Stomach (tissue), 4 donors: ENCODE results near the gene TEX19.
"Not testable (repeated sequence)": the region's sequence is repeated elsewhere in the genome, so short reads cannot be mapped to it uniquely, and the experiment has no call there.

Experiments
- CTCF ChIP-seq, 7 experiments: fragments of 450-650 bp in 4 of 7; fragments of 200-600 bp in 3 of 7; sonication (generic) in 3 of 7; IDR thresholded peaks; one replicate each; pipeline ENCODE4 v1.5.1; 2016 to 2019; ENCODE audit warnings: antibody characterized with exemption in 7 of 7, control low read depth in 2 of 7, mild to moderate bottlenecking in 1 of 7
- POLR2A ChIP-seq, 4 donors: fragments of 450-650 bp; IDR thresholded peaks; one replicate each; pipeline ENCODE4 v1.6.1; 2016; ENCODE audit warnings: antibody characterized with exemption in 4 of 4, control low read depth in 2 of 4, mild to moderate bottlenecking in 1 of 4, moderate library complexity in 1 of 4
- POLR2AphosphoS5 ChIP-seq, 3 donors: sonication (generic); formaldehyde crosslinking; IDR thresholded peaks; one replicate each; pipeline ENCODE4 v1.6.1; 2016; ENCODE audit warnings: antibody characterized with exemption in 3 of 3

GRCh38 chr17:82373072-82373452, 14.0 kb downstream of the TEX19 start:
- not testable (repeated sequence) for TF ChIP-seq POLR2AphosphoS5, CTCF, POLR2A (IDR thresholded peaks at IDR 0.05)
